Activated T-cell treated with anti-CD3 and anti-CD28 coated beads, Interleukin-2, amount 50 U/mL, for 72 hours (primary cell): Measurements from ENCODE around the gene DNAJC8. TPM values are rescaled to one million over a fixed set of nuclear protein-coding genes. Genes with fewer than 3 reads are reported as not detected.

Experiments
- ATAC-seq, 2 donors: fragments of 150-1000 bp; cut with Tn5 transposase; replicated peaks in 1 of 2; 2 replicates each; pipeline ENCODE4 v1.10.0; 2021; ENCODE audit warnings: moderate library complexity in 2 of 2, mild to moderate bottlenecking in 1 of 2
- DNase-seq, 2 donors: peaks; one replicate each; pipeline ENCODE4 v3.0.0; 2021 to 2022; ENCODE audit warnings: mixed read lengths in 1 of 2
- H3K27ac Mint-ChIP-seq: one replicate; pipeline ENCODE4 v1.8.0; 2022; ENCODE audit warnings: mild to moderate bottlenecking, moderate library complexity, mixed read lengths
- H3K27me3 Mint-ChIP-seq: one replicate; pipeline ENCODE4 v1.8.0; 2022; ENCODE audit warnings: low read depth, mixed read lengths
- H3K36me3 Mint-ChIP-seq, 2 donors: one replicate each; pipeline ENCODE4 v1.8.0; 2022; ENCODE audit warnings: mixed read lengths in 2 of 2, mild to moderate bottlenecking in 1 of 2; ENCODE audit not compliant: insufficient read depth in 2 of 2
- H3K4me1 Mint-ChIP-seq: one replicate; pipeline ENCODE4 v1.8.0; 2022; ENCODE audit warnings: low read depth, mixed read lengths
- H3K4me3 Mint-ChIP-seq, 2 donors: one replicate each; pipeline ENCODE4 v1.8.0; 2022; ENCODE audit warnings: mild to moderate bottlenecking in 2 of 2, mixed read lengths in 2 of 2, moderate library complexity in 2 of 2
- H3K9me3 Mint-ChIP-seq, 2 donors: one replicate each; pipeline ENCODE4 v1.8.0; 2022; ENCODE audit warnings: mixed read lengths in 2 of 2
- total RNA-seq, 2 donors: library from RNA; stranded (reverse); gene quantifications; one replicate each; pipeline ENCODE4 v1.2.3, GENCODE V29; 2022

Gene DNAJC8
- 10 to 100 TPM; 61.9 to 63.7 TPM for total RNA-seq

GRCh38 chr1:28232558-28233263, at the start of gene DNAJC8:
Gene DNAJC8, minus strand, starts transcription at chr1:28233029. Its CDS starts 31 bp downstream, at chr1:28232998.
- Mint-ChIP-seq H3K9me3 (no peaks in the 10 kb centered on the region), H3K27me3 (no peaks in the 10 kb centered on the region)

GRCh38 chr1:28281608-28282425, 49.0 kb upstream of the DNAJC8 start:
- no peaks in the 10 kb centered on the region for H3K9me3 Mint-ChIP-seq
- H3K4me3 Mint-ChIP-seq, result no peak overlapping the region
- peaks cover 14 to 34% of the 10 kb centered on the region in 2 donors for H3K36me3 Mint-ChIP-seq
- H3K4me1 Mint-ChIP-seq, result no peaks in the 10 kb centered on the region
- DNase-seq, result no peak
- ATAC-seq, result peak in 1 of 2 donors; percentile 18
- H3K27ac Mint-ChIP-seq, result no peak overlapping the region
- H3K27me3 Mint-ChIP-seq, result no peaks in the 10 kb centered on the region

More at GRCh38 chr1:28232558-28233263, at the start of gene DNAJC8:
- Mint-ChIP-seq H3K27ac (peak within 1 kb of the TSS; percentile 98), H3K36me3 (peaks cover 1 to 12% of the 10 kb centered on the region in 2 donors), H3K4me1 (peaks cover 49% of the 10 kb centered on the region), H3K4me3 (peak within 1 kb of the TSS; percentile 94 to 100)
- ATAC-seq (peak; percentile 74 to 75), DNase-seq (peak; percentile 95 to 98)

DNA sequence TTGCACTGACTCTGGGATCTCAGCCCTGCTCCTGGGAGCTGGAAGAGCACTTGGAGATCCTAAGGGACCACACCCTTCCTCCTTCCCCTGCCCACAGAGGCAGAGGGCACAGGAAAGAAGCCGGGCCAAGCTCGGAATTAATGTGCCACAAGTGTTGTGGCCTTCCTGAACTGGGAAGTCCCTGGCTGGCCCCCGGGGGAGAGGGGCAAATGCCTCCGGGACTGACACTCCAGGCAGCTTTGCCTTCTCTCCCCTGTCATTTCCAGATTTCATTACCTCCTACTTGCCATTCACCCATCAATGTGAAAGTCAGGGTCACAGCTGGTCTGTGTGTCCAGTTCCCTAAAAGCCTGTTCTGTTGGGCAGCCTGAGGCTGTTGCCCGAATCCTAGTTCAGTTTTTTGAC, 48.1 kb upstream of the DNAJC8 start:
- H3K9me3 Mint-ChIP-seq, result no peaks in the 10 kb centered on the region
- DNase-seq (no peak), ATAC-seq (no peak)
- H3K27ac Mint-ChIP-seq, result no peak overlapping the region
- no peaks in the 10 kb centered on the region for H3K27me3 Mint-ChIP-seq
- peaks cover 14 to 36% of the 10 kb centered on the region in 2 donors for H3K36me3 Mint-ChIP-seq
- no peak overlapping the region for H3K4me3 Mint-ChIP-seq
- H3K4me1 Mint-ChIP-seq, result no peaks in the 10 kb centered on the region

DNA sequence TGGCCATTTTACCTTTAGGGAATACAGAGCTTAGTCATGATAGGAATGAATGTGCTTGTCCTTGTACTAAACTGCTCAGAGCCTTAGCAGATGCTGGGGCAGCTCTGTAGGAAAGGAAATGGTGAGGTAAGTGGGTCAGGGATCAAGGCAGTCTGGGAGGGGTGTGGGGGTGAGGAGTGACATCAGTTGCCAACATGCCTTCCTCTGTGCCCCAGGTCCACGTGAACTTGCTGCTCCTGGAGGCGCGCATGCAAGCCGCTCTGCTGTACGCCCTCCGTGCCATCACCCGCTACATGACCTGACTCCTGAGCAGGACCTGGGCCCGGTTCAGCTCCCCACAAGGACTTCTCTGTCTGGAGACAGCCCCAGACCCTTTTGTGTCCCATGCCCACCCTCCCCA, 47.7 kb upstream of the DNAJC8 start:
- no peak for ATAC-seq
- DNase-seq, result no peak
- Mint-ChIP-seq H3K27me3 (no peaks in the 10 kb centered on the region), H3K9me3 (no peaks in the 10 kb centered on the region), H3K27ac (no peak overlapping the region), H3K4me3 (no peak overlapping the region), H3K36me3 (peaks cover 14 to 38% of the 10 kb centered on the region in 2 donors), H3K4me1 (no peaks in the 10 kb centered on the region)

GRCh38 chr1:28279721-28280120, 46.9 kb upstream of the DNAJC8 start:
- Mint-ChIP-seq H3K36me3 (peaks cover 16 to 44% of the 10 kb centered on the region in 2 donors), H3K4me3 (no peak overlapping the region), H3K27ac (no peak overlapping the region), H3K9me3 (no peaks in the 10 kb centered on the region), H3K4me1 (no peaks in the 10 kb centered on the region), H3K27me3 (no peaks in the 10 kb centered on the region)
- no peak for DNase-seq
- ATAC-seq, result no peak

GRCh38 chr1:28278763-28279162, 45.9 kb upstream of the DNAJC8 start:
- ATAC-seq, result no peak
- H3K4me3 Mint-ChIP-seq, result no peak overlapping the region
- no peaks in the 10 kb centered on the region for H3K27me3 Mint-ChIP-seq
- peaks cover 16 to 50% of the 10 kb centered on the region in 2 donors for H3K36me3 Mint-ChIP-seq
- H3K4me1 Mint-ChIP-seq, result no peaks in the 10 kb centered on the region
- no peak for DNase-seq
- no peaks in the 10 kb centered on the region for H3K9me3 Mint-ChIP-seq
- no peak overlapping the region for H3K27ac Mint-ChIP-seq

DNA sequence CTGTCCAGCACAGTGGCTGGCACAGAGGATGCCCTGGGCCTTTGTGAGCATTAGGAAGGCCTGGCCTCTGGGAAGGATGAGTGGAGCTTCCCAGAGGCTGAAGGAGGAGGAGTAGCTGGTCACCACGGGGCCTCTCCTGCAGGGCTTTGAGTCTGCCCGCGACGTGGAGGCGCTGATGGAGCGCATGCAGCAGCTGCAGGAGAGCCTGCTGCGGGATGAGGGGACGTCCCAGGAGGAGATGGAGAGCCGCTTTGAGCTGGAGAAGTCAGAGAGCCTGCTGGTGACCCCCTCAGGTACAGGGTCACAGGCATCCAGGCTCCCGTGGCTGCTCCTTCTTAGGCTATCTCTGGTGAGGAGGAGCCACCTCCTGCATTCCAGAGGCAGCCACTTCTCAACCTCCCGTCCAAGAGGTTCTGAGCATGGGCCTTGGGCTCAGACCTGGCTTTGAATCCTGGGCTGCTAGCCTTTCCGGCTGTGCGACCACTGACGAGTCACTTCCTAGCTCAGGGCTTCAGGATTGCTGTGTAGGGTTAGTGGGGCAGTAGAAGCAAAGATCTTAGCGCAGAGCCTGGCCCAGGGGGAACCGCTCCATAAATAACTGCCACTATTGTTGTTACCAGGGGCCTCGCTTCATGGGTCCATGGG, 40.5 kb upstream of the DNAJC8 start:
- DNase-seq, result no peak
- no peak for ATAC-seq
- H3K27me3 Mint-ChIP-seq, result no peaks in the 10 kb centered on the region
- H3K4me3 Mint-ChIP-seq, result no peak overlapping the region
- no peaks in the 10 kb centered on the region for H3K9me3 Mint-ChIP-seq
- H3K27ac Mint-ChIP-seq, result no peak overlapping the region
- H3K36me3 Mint-ChIP-seq, result peaks cover 8 to 44% of the 10 kb centered on the region in 2 donors
- H3K4me1 Mint-ChIP-seq, result peaks cover 2% of the 10 kb centered on the region

- Mint-ChIP-seq H3K36me3 (peaks cover 3 to 40% of the 10 kb centered on the region in 2 donors), H3K27me3 (no peaks in the 10 kb centered on the region), H3K9me3 (no peaks in the 10 kb centered on the region), H3K4me3 (no peak overlapping the region), H3K4me1 (peaks cover 9% of the 10 kb centered on the region), H3K27ac (no peak overlapping the region)
- no peak for DNase-seq
- peak in 1 of 2 donors; percentile 26 for ATAC-seq
These were observed 39.5 kb upstream of the DNAJC8 start for GRCh38 chr1:28272215-28272852.

DNA sequence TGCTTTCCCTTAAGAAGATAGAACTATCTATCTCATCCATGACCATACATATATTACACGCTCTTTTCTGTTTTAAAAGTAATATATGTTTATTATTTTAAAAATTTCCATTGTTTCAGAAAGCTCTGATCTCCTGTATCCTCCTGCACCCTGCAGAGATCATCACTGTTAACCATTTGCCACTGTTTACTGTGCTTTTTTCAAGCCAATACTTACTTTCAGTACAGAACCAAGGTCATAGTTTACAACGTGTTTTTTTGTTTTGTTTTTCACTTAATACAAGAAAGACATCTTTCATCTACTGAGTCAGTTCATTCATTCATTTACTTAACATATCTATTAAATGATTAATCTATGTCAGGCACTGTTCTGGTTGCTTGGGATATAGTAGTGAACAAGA, 36.7 kb upstream of the DNAJC8 start:
- ATAC-seq, result no peak
- Mint-ChIP-seq H3K4me1 (peaks cover 33% of the 10 kb centered on the region), H3K27ac (no peak overlapping the region), H3K27me3 (no peaks in the 10 kb centered on the region), H3K36me3 (peaks cover 2 to 26% of the 10 kb centered on the region in 2 donors), H3K9me3 (no peaks in the 10 kb centered on the region), H3K4me3 (no peak overlapping the region)
- DNase-seq, result no peak

DNA sequence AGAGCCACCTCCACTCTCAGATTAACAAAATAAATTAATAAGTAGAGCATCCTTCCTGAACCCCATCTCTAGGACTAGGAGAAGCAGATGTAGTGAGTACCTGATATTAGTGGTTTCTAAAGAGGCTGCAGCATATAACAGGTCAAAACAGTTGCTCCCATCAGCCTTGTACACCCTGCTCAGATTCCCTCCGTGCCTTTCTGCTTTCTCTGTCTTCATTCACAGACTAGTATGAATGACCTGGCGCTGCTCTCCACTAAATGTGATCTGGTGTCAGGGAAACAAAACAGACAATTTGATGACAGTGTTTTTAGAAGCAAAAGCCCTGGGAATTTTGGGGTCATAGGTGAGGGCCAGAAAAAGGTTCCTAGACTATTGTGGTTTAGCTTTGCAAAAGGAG, 34.8 kb upstream of the DNAJC8 start:
- no peak for ATAC-seq
- Mint-ChIP-seq H3K27ac (no peak overlapping the region), H3K4me3 (no peak overlapping the region), H3K9me3 (no peaks in the 10 kb centered on the region), H3K4me1 (peaks cover 43% of the 10 kb centered on the region), H3K36me3 (peaks cover 3 to 17% of the 10 kb centered on the region in 2 donors), H3K27me3 (no peaks in the 10 kb centered on the region)
- DNase-seq, result no peak

- H3K9me3 Mint-ChIP-seq, result no peaks in the 10 kb centered on the region
- peaks cover 49% of the 10 kb centered on the region for H3K4me1 Mint-ChIP-seq
- ATAC-seq, result no peak
- H3K36me3 Mint-ChIP-seq, result peaks cover 3 to 17% of the 10 kb centered on the region in 2 donors
- DNase-seq, result no peak
- no peak overlapping the region for H3K4me3 Mint-ChIP-seq
- H3K27ac Mint-ChIP-seq, result no peak overlapping the region
- H3K27me3 Mint-ChIP-seq, result no peaks in the 10 kb centered on the region
These were observed 34.1 kb upstream of the DNAJC8 start for GRCh38 chr1:28266920-28267322.

- Mint-ChIP-seq H3K4me3 (no peak overlapping the region), H3K36me3 (peaks cover 11 to 20% of the 10 kb centered on the region in 2 donors), H3K27me3 (no peaks in the 10 kb centered on the region), H3K9me3 (no peaks in the 10 kb centered on the region), H3K27ac (no peak overlapping the region), H3K4me1 (peaks cover 62% of the 10 kb centered on the region)
- no peak for ATAC-seq
- DNase-seq, result no peak
These were observed 32.7 kb upstream of the DNAJC8 start for GRCh38 chr1:28265577-28265976.

DNA sequence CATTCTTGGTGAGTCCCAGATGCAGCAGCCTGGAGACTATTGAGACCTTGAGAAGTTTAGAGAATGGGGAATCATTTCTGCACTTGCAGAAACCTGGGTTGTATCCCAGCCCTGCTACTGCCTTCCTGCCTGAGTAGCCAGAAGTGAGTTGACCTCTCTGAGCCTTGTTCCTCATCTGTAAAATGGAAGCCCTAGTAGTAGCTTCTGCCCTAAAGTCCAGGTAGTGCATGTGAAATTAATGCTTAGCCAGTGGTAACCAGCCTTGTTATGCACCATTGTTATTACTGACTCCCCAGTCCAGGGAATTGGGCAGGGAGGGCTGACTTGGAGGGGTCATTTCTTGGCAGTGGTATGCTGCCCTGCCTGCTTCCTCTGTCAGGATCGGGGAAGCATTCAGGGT, 32.1 kb upstream of the DNAJC8 start:
- ATAC-seq, result no peak
- Mint-ChIP-seq H3K36me3 (peaks cover 9 to 18% of the 10 kb centered on the region in 2 donors), H3K27me3 (no peaks in the 10 kb centered on the region), H3K4me3 (no peak overlapping the region), H3K4me1 (peaks cover 62% of the 10 kb centered on the region), H3K9me3 (no peaks in the 10 kb centered on the region), H3K27ac (no peak overlapping the region)
- DNase-seq, result no peak
